Liver (tissue), 3 donors: ENCODE data around the gene EIF2AK3.

ENCODE experiments used
- JUND ChIP-seq, 2 donors: IDR thresholded peaks; 2 replicates each; pipeline ENCODE4 v1.6.1; 2016; ENCODE audit warnings: antibody characterized with exemption in 2 of 2
- REST ChIP-seq: IDR thresholded peaks from 2 replicates; pipeline ENCODE4 v1.6.1; 2016; ENCODE audit warnings: antibody characterized with exemption, mild to moderate bottlenecking
- TAF1 ChIP-seq: conservative IDR thresholded peaks from 2 replicates; pipeline ENCODE4 v1.6.1; 2016; ENCODE audit warnings: antibody characterized with exemption, mild to moderate bottlenecking
- TF ChIP-seq, protein P1 (sequence below): fragments of 150-350 bp; IDR thresholded peaks from 2 replicates; pipeline ENCODE4 v1.5.1; 2017; ENCODE audit warnings: improper control_type of control experiment, low read depth, low read length; ENCODE audit not compliant: missing input control
- TF ChIP-seq, protein P2 (sequence below): IDR thresholded peaks from 2 replicates; pipeline ENCODE4 v1.6.1; 2016; ENCODE audit warnings: antibody characterized with exemption
- donor health status: healthy.
- donor health status: healthy.

GRCh38 chr2:88628571-88628939 is 1.3 kb upstream of the EIF2AK3 start:
- no peak for TF ChIP-seq REST
- TF ChIP-seq, protein P1, sequence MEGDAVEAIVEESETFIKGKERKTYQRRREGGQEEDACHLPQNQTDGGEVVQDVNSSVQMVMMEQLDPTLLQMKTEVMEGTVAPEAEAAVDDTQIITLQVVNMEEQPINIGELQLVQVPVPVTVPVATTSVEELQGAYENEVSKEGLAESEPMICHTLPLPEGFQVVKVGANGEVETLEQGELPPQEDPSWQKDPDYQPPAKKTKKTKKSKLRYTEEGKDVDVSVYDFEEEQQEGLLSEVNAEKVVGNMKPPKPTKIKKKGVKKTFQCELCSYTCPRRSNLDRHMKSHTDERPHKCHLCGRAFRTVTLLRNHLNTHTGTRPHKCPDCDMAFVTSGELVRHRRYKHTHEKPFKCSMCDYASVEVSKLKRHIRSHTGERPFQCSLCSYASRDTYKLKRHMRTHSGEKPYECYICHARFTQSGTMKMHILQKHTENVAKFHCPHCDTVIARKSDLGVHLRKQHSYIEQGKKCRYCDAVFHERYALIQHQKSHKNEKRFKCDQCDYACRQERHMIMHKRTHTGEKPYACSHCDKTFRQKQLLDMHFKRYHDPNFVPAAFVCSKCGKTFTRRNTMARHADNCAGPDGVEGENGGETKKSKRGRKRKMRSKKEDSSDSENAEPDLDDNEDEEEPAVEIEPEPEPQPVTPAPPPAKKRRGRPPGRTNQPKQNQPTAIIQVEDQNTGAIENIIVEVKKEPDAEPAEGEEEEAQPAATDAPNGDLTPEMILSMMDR, result no peak
- no peak for TF ChIP-seq TAF1
- TF ChIP-seq JUND (IDR thresholded peaks at IDR 0.05), result no peak
- TF ChIP-seq, protein P2, sequence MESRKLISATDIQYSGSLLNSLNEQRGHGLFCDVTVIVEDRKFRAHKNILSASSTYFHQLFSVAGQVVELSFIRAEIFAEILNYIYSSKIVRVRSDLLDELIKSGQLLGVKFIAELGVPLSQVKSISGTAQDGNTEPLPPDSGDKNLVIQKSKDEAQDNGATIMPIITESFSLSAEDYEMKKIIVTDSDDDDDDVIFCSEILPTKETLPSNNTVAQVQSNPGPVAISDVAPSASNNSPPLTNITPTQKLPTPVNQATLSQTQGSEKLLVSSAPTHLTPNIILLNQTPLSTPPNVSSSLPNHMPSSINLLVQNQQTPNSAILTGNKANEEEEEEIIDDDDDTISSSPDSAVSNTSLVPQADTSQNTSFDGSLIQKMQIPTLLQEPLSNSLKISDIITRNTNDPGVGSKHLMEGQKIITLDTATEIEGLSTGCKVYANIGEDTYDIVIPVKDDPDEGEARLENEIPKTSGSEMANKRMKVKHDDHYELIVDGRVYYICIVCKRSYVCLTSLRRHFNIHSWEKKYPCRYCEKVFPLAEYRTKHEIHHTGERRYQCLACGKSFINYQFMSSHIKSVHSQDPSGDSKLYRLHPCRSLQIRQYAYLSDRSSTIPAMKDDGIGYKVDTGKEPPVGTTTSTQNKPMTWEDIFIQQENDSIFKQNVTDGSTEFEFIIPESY, result no peak
